ENCODE measurements around the gene CHI3L2. TPM values are rescaled to one million over a fixed set of nuclear protein-coding genes. Genes with fewer than 3 reads are reported as not detected.

CHI3L2 gene
- total RNA-seq, 3 donors from 2014 or later (not counting 1 experiment from before 2014, with no cell fraction given): 13.5 to 21.1 (median 17.0) TPM

- TF ChIP-seq, protein P1, sequence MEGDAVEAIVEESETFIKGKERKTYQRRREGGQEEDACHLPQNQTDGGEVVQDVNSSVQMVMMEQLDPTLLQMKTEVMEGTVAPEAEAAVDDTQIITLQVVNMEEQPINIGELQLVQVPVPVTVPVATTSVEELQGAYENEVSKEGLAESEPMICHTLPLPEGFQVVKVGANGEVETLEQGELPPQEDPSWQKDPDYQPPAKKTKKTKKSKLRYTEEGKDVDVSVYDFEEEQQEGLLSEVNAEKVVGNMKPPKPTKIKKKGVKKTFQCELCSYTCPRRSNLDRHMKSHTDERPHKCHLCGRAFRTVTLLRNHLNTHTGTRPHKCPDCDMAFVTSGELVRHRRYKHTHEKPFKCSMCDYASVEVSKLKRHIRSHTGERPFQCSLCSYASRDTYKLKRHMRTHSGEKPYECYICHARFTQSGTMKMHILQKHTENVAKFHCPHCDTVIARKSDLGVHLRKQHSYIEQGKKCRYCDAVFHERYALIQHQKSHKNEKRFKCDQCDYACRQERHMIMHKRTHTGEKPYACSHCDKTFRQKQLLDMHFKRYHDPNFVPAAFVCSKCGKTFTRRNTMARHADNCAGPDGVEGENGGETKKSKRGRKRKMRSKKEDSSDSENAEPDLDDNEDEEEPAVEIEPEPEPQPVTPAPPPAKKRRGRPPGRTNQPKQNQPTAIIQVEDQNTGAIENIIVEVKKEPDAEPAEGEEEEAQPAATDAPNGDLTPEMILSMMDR (IDR thresholded peaks at IDR 0.05): no peak
- Mint-ChIP-seq H3K4me1 (peaks cover 6 to 9% of the 10 kb centered on the region in 2 donors), H3K36me3 (no peaks in the 10 kb centered on the region), H3K27ac (no peak overlapping the region), H3K4me3 (no peak overlapping the region), H3K27me3 (ENCODE audit: low read depth in 2 of 2) (peaks cover 12 to 13% of the 10 kb centered on the region in 2 donors), H3K9me3 (peaks cover 0 to 2% of the 10 kb centered on the region in 2 donors)
- WGBS (ENCODE audit: insufficient coverage): 74% methylated on average over 4 of the region's 4 CpGs
- intact Hi-C loops (cut with micrococcal nuclease): no loop called here
- H3K36me3 ChIP-seq (ENCODE audit: control insufficient read depth, insufficient read depth, low read length): no peaks in the 10 kb centered on the region
- H3K4me3 ChIP-seq (ENCODE audit: low read length): no peak overlapping the region
- H3K4me1 ChIP-seq (ENCODE audit: control insufficient read depth, insufficient read depth, low read length): peaks cover 2% of the 10 kb centered on the region
- H3K27me3 ChIP-seq (ENCODE audit: control insufficient read depth, insufficient read depth, low read length): no peaks in the 10 kb centered on the region
- no peaks in the 10 kb centered on the region for H3K9me3 ChIP-seq (ENCODE audit: control insufficient read depth, insufficient read depth, low read length)
- DNase-seq (no peak), ATAC-seq (no peak)
- H3K27ac ChIP-seq (ENCODE audit: low read length): no peak overlapping the region
Observed at GRCh38 chr1:111279144-111279543, 51.6 kb downstream of the CHI3L2 start.

GRCh38 chr1:111280267-111280666 lies 52.8 kb downstream of the CHI3L2 start:
- intact Hi-C loops (cut with micrococcal nuclease): no loop called here
- peaks cover 6 to 9% of the 10 kb centered on the region in 2 donors for H3K4me1 Mint-ChIP-seq
- no peak for ATAC-seq
- H3K27me3 Mint-ChIP-seq (ENCODE audit: low read depth in 2 of 2): peaks cover 9 to 13% of the 10 kb centered on the region in 2 donors
- Histone ChIP-seq H3K27me3 (ENCODE audit: control insufficient read depth, insufficient read depth, low read length) (no peaks in the 10 kb centered on the region), H3K27ac (ENCODE audit: low read length) (no peak overlapping the region), H3K4me1 (ENCODE audit: control insufficient read depth, insufficient read depth, low read length) (no peaks in the 10 kb centered on the region), H3K9me3 (ENCODE audit: control insufficient read depth, insufficient read depth, low read length) (no peaks in the 10 kb centered on the region), H3K4me3 (ENCODE audit: low read length) (no peak overlapping the region), H3K36me3 (ENCODE audit: control insufficient read depth, insufficient read depth, low read length) (no peaks in the 10 kb centered on the region)
- H3K4me3 Mint-ChIP-seq: no peak overlapping the region
- no peaks in the 10 kb centered on the region for H3K36me3 Mint-ChIP-seq
- H3K9me3 Mint-ChIP-seq: peaks cover 0 to 2% of the 10 kb centered on the region in 2 donors
- no peak for DNase-seq
- TF ChIP-seq, protein P1 (IDR thresholded peaks at IDR 0.05): no peak
- no peak overlapping the region for H3K27ac Mint-ChIP-seq

DNA sequence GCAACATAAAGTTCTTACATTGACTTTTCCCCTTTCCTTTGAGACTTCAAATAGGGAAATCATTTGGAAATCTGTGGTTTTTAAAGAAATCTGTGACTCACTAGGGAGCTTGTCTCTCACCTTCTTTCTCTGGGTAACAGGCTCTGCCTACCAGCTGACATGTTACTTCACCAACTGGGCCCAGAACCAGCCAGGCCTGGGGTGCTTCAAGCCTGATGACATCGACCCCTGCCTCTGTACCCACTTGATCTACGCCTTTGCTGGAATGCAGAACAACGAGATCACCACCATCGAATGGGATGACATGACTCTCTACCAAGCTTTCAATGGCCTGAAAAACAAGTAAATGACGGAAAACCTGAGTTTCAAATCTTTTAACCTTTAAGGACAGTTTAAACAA lies 53.9 kb downstream of the CHI3L2 start:
- peaks cover 0 to 2% of the 10 kb centered on the region in 2 donors for H3K9me3 Mint-ChIP-seq
- H3K4me3 ChIP-seq (ENCODE audit: low read length): no peak overlapping the region
- 89% methylated on average over 5 of the region's 5 CpGs for WGBS (ENCODE audit: insufficient coverage)

DNA sequence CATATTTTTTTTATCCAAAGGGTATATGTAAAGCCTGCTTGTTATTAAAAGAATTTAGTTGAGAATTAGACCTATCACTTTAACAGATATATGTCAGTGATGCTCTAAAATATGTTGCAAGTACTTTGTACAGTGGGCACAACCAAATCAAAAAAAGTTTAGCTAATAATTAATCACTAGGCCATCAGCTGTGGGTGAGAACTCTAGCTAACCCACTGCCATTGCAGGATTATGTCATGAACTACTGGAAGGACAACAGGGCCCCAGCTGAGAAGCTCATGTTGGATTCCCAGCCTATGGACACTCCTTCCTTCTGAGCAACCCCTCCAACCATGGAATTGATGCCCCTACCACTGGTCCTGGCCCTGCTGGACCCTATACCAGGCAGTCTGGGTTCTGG lies 56.3 kb downstream of the CHI3L2 start:
- Mint-ChIP-seq H3K4me1 (peaks cover 5% of the 10 kb centered on the region in 2 donors), H3K36me3 (no peaks in the 10 kb centered on the region), H3K9me3 (no peaks in the 10 kb centered on the region), H3K27me3 (ENCODE audit: low read depth in 2 of 2) (peaks cover 4 to 6% of the 10 kb centered on the region in 2 donors), H3K27ac (no peak overlapping the region), H3K4me3 (no peak overlapping the region)
- TF ChIP-seq, protein P1 (IDR thresholded peaks at IDR 0.05): no peak
- no peaks in the 10 kb centered on the region for H3K9me3 ChIP-seq (ENCODE audit: control insufficient read depth, insufficient read depth, low read length)
- no peak overlapping the region for H3K27ac ChIP-seq (ENCODE audit: low read length)
- H3K4me1 ChIP-seq (ENCODE audit: control insufficient read depth, insufficient read depth, low read length): no peaks in the 10 kb centered on the region
- no peak overlapping the region for H3K4me3 ChIP-seq (ENCODE audit: low read length)
- DNase-seq: no peak
- no peak for ATAC-seq
- no peaks in the 10 kb centered on the region for H3K27me3 ChIP-seq (ENCODE audit: control insufficient read depth, insufficient read depth, low read length)
- no peaks in the 10 kb centered on the region for H3K36me3 ChIP-seq (ENCODE audit: control insufficient read depth, insufficient read depth, low read length)
- intact Hi-C loops (cut with micrococcal nuclease): no loop called here

More for the DNA sequence above, 53.9 kb downstream of the CHI3L2 start:
- DNase-seq (no peak), ATAC-seq (no peak)
- TF ChIP-seq, protein P1 (IDR thresholded peaks at IDR 0.05): no peak
- Histone ChIP-seq H3K27me3 (ENCODE audit: control insufficient read depth, insufficient read depth, low read length) (no peaks in the 10 kb centered on the region), H3K4me1 (ENCODE audit: control insufficient read depth, insufficient read depth, low read length) (no peaks in the 10 kb centered on the region), H3K27ac (ENCODE audit: low read length) (no peak overlapping the region), H3K36me3 (ENCODE audit: control insufficient read depth, insufficient read depth, low read length) (no peaks in the 10 kb centered on the region), H3K9me3 (ENCODE audit: control insufficient read depth, insufficient read depth, low read length) (no peaks in the 10 kb centered on the region)
- peaks cover 6 to 9% of the 10 kb centered on the region in 2 donors for H3K4me1 Mint-ChIP-seq
- no peaks in the 10 kb centered on the region for H3K36me3 Mint-ChIP-seq
- peaks cover 9 to 13% of the 10 kb centered on the region in 2 donors for H3K27me3 Mint-ChIP-seq (ENCODE audit: low read depth in 2 of 2)
- H3K27ac Mint-ChIP-seq: no peak overlapping the region
- H3K4me3 Mint-ChIP-seq: no peak overlapping the region
- intact Hi-C loops (cut with micrococcal nuclease): no loop called here

All from natural killer cell (primary cell).